Embryonic facial prominence (tissue), 1 donor: ENCODE data around the gene CSF3R.
"Not testable (repeated sequence)": the region's sequence is repeated elsewhere in the genome, so short reads cannot be mapped to it uniquely, and the experiment has no call there.

Source experiments
- DNase-seq: peaks from one replicate; pipeline ENCODE4 v3.0.0-alpha.2; 2016; ENCODE audit errors: extremely low spot score

The CSF3R gene

GRCh38 chr1:36513676-36514473 is 31.2 kb upstream of the CSF3R start:
- DNase-seq: no peak

- no peak for DNase-seq
Measured at GRCh38 chr1:36512842-36513241, 30.1 kb upstream of the CSF3R start.

- DNase-seq: no peak
Measured at GRCh38 chr1:36511804-36512798, 29.4 kb upstream of the CSF3R start.

GRCh38 chr1:36511220-36511619 is 28.5 kb upstream of the CSF3R start:
- DNase-seq: not testable (repeated sequence)

- no peak for DNase-seq
Measured at GRCh38 chr1:36510418-36510817, 27.7 kb upstream of the CSF3R start.

GRCh38 chr1:36508257-36508656 is 25.5 kb upstream of the CSF3R start:
- DNase-seq: no peak

- no peak for DNase-seq
Measured at GRCh38 chr1:36506276-36506920, 23.7 kb upstream of the CSF3R start.

GRCh38 chr1:36503733-36504132 is 21.0 kb upstream of the CSF3R start:
- no peak for DNase-seq

- DNase-seq: no peak
Measured at GRCh38 chr1:36503159-36503558, 20.4 kb upstream of the CSF3R start.

- no peak for DNase-seq
Measured at GRCh38 chr1:36502616-36503015, 19.9 kb upstream of the CSF3R start.

- not testable (repeated sequence) for DNase-seq
Measured at GRCh38 chr1:36501911-36502310, 19.2 kb upstream of the CSF3R start.

GRCh38 chr1:36497207-36497606 is 14.5 kb upstream of the CSF3R start:
- DNase-seq: no peak

GRCh38 chr1:36494971-36495370 is 12.3 kb upstream of the CSF3R start:
- no peak for DNase-seq

GRCh38 chr1:36493524-36493923 is 10.8 kb upstream of the CSF3R start:
- no peak for DNase-seq

GRCh38 chr1:36492491-36492890 is 9.8 kb upstream of the CSF3R start:
- DNase-seq: no peak

- not testable (repeated sequence) for DNase-seq
Measured at GRCh38 chr1:36489258-36490051, 6.7 kb upstream of the CSF3R start.

GRCh38 chr1:36487906-36488305 is 5.2 kb upstream of the CSF3R start:
- no peak for DNase-seq

- DNase-seq: not testable (repeated sequence)
Measured at GRCh38 chr1:36487336-36487725, 4.6 kb upstream of the CSF3R start.

GRCh38 chr1:36486439-36487335 is 4.0 kb upstream of the CSF3R start:
- DNase-seq: no peak

GRCh38 chr1:36486093-36486438 is 3.4 kb upstream of the CSF3R start:
- no peak for DNase-seq
